ENCODE results near the gene PDE6G. TPM values are rescaled to one million over a fixed set of nuclear protein-coding genes. Genes with fewer than 3 reads are reported as not detected.

Gene PDE6G
- total and polyA plus RNA-seq, 2 of the 13 experiments (the other 11 are each of a cell fraction or from before 2014, with no cell fraction given), result 1.4 to 6.7 TPM

DNA sequence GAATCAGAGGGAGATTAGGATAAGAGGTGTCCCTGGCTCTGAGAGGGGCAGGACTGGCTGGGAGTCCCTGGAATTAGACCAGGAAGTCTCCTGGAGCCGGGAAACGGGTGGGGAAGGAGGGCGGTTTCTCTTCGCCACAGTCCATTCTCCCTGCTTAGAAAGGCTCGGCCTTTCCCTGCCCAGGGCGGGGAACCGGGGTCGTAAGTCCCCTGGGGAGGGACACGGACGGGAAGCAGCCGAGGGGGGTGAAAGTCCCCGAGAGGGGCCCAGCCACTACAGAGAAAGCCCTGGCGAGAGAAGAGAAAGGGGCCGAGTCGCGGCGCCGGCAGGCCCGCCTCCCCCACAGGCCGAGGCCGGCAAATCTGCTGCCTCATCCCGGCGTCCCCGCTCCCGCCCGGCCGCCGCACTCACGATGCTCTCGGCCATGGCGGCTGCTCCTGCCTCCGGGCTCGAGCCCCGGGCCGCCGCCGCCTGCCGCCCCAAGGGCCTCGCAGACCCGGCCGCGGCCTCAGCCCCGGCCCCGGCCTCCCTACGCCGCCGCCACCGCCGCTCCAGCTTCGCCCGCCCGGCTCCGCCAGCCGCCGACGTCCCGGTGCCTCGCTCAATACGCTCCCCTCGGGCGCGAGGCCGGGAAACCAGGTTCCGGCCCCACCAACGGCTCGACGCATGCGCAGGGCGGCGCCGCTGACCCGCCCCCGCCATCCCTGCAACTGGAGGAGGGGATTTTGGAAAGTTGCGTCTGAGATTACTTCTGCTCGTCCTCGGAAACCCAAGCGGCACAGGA is 19.6 kb downstream of the PDE6G start, which contains the start of the genes NPLOC4 and TSPAN10 (continued):
- TF ChIP-seq, protein P1, sequence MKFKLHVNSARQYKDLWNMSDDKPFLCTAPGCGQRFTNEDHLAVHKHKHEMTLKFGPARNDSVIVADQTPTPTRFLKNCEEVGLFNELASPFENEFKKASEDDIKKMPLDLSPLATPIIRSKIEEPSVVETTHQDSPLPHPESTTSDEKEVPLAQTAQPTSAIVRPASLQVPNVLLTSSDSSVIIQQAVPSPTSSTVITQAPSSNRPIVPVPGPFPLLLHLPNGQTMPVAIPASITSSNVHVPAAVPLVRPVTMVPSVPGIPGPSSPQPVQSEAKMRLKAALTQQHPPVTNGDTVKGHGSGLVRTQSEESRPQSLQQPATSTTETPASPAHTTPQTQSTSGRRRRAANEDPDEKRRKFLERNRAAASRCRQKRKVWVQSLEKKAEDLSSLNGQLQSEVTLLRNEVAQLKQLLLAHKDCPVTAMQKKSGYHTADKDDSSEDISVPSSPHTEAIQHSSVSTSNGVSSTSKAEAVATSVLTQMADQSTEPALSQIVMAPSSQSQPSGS (CRISPR knock-in tag; IDR thresholded peaks at IDR 0.05), result peak; percentile 93
- TF ChIP-seq HHEX (CRISPR knock-in tag; IDR thresholded peaks at IDR 0.05), result no peak
- TF ChIP-seq, protein P2, sequence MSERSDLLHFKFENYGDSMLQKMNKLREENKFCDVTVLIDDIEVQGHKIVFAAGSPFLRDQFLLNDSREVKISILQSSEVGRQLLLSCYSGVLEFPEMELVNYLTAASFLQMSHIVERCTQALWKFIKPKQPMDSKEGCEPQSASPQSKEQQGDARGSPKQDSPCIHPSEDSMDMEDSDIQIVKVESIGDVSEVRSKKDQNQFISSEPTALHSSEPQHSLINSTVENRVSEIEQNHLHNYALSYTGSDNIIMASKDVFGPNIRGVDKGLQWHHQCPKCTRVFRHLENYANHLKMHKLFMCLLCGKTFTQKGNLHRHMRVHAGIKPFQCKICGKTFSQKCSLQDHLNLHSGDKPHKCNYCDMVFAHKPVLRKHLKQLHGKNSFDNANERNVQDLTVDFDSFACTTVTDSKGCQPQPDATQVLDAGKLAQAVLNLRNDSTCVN (CRISPR knock-in tag; IDR thresholded peaks at IDR 0.05; ENCODE audit: borderline replicate concordance), result peak; percentile 91
- TF ChIP-seq TCF7 (IDR thresholded peaks at IDR 0.05; ENCODE audit: low read depth), result no peak
- TF ChIP-seq RBFOX2 (IDR thresholded peaks at IDR 0.05; ENCODE audit: low read depth, low read length), result peak; percentile 94
- peak; percentile 61 for TF ChIP-seq HNRNPK (IDR thresholded peaks at IDR 0.05; ENCODE audit: low read depth, low read length, poor library complexity, severe bottlenecking)
- TF ChIP-seq NCOA2 (CRISPR knock-in tag; IDR thresholded peaks at IDR 0.05), result peak; percentile 51
- TF ChIP-seq, protein P3, sequence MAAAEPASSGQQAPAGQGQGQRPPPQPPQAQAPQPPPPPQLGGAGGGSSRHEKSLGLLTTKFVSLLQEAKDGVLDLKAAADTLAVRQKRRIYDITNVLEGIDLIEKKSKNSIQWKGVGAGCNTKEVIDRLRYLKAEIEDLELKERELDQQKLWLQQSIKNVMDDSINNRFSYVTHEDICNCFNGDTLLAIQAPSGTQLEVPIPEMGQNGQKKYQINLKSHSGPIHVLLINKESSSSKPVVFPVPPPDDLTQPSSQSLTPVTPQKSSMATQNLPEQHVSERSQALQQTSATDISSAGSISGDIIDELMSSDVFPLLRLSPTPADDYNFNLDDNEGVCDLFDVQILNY (CRISPR knock-in tag; conservative IDR thresholded peaks at IDR 0.05), result peak; percentile 87
- TF ChIP-seq MEIS2 (CRISPR knock-in tag; IDR thresholded peaks at IDR 0.05), result peak; percentile 91
- peak; percentile 96 for TF ChIP-seq ZFX (CRISPR knock-in tag; IDR thresholded peaks at IDR 0.05; ENCODE audit: low read depth)
- peak; percentile 71; the same call in 1 of the 2 replicates for TF ChIP-seq ZNF335 (CRISPR knock-in tag; IDR thresholded peaks at IDR 0.05)
- TF ChIP-seq, protein P4, sequence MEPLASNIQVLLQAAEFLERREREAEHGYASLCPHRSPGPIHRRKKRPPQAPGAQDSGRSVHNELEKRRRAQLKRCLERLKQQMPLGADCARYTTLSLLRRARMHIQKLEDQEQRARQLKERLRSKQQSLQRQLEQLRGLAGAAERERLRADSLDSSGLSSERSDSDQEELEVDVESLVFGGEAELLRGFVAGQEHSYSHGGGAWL (CRISPR knock-in tag; IDR thresholded peaks at IDR 0.05), result peak; percentile 84; the same call in 1 of the 2 replicates
- TF ChIP-seq, protein P5, sequence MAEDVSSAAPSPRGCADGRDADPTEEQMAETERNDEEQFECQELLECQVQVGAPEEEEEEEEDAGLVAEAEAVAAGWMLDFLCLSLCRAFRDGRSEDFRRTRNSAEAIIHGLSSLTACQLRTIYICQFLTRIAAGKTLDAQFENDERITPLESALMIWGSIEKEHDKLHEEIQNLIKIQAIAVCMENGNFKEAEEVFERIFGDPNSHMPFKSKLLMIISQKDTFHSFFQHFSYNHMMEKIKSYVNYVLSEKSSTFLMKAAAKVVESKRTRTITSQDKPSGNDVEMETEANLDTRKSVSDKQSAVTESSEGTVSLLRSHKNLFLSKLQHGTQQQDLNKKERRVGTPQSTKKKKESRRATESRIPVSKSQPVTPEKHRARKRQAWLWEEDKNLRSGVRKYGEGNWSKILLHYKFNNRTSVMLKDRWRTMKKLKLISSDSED (CRISPR knock-in tag; IDR thresholded peaks at IDR 0.05), result no peak
- 0 out of 2 replicates have a peak, but pooled peaks have one; percentile 67 for TF ChIP-seq ZNF773 (CRISPR knock-in tag; IDR thresholded peaks at IDR 0.05; ENCODE audit: borderline replicate concordance)
- peak; percentile 97; the same call in 1 of the 2 replicates for TF ChIP-seq ETV6 (CRISPR knock-in tag; conservative IDR thresholded peaks at IDR 0.05)
- TF ChIP-seq IRF2 (CRISPR knock-in tag; IDR thresholded peaks at IDR 0.05), result peak; percentile 94
- no peak for TF ChIP-seq ZNF224 (CRISPR knock-in tag; IDR thresholded peaks at IDR 0.05)
- 0 out of 2 replicates have a peak, but pooled peaks have one; percentile 93 for TF ChIP-seq KDM3A (CRISPR knock-in tag; IDR thresholded peaks at IDR 0.05; ENCODE audit: low read depth)
- TF ChIP-seq CTCF (CRISPR knock-in tag; IDR thresholded peaks at IDR 0.05), result peak; percentile 26; the same call in 1 of the 2 replicates
- no peak for TF ChIP-seq HDAC6 (IDR thresholded peaks at IDR 0.05; ENCODE audit: low read depth, low read length)
- TF ChIP-seq ZNF331 (CRISPR knock-in tag; IDR thresholded peaks at IDR 0.05), result peak; percentile 98
- no peak for TF ChIP-seq GTF3A (CRISPR knock-in tag; conservative IDR thresholded peaks at IDR 0.05)
- TF ChIP-seq CBX1 (IDR thresholded peaks at IDR 0.05; ENCODE audit: low read depth), result peak; percentile 43
